ENCODE data around the gene GARIN5B.

GARIN5B gene

DNA sequence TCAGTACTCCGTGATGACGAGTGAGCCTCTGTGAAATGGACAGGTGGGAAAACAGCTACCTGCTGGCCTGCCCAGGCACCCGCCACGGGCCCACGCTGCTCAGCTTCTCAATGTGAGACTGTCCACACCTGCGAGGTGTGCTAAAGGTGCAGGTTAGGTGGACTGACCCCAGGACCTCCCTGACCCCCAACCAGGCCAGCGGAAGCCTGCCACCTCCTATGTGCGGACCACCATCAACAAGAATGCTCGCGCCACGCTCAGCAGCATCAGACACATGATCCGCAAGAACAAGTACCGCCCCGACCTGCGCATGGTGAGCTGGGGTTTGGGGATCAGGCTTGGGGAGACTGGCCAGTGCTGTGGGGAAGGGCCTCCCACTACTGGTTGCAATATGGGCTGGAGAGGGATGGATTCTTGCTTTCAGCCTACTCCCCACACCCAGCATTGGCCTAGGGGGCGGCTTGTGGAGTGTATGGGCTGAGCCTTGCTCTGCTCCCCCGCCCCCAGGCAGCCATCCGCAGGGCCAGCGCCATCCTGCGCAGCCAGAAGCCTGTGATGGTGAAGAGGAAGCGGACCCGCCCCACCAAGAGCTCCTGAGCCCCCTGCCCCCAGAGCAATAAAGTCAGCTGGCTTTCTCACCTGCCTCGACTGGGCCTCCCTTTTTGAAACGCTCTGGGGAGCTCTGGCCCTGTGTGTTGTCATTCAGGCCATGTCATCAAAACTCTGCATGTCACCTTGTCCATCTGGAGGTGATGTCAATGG is 24.9 kb upstream of the GARIN5B start:
- DNase-seq = no peak

DNA sequence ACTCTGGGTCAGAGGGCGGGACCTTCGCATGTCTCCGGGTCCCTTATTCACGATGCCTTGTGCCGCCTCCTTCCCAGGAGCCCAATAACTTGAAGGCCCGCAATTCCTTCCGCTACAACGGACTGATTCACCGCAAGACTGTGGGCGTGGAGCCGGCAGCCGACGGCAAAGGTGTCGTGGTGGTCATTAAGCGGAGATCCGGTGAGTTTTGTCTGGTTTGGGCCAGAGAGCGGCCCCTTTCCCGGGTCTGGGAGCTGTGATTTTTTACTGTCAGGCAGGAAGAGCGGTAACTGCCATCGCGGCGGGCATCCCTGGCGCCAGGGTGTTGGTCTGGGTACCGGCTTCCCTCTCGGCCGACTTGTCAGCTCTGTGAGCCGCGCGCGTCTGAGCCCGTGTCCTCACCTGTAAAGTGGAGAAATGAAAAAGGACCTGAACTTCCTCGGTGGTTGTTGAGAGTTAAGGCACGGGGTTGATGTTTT is 23.5 kb upstream of the GARIN5B start:
- no peak for DNase-seq

DNA sequence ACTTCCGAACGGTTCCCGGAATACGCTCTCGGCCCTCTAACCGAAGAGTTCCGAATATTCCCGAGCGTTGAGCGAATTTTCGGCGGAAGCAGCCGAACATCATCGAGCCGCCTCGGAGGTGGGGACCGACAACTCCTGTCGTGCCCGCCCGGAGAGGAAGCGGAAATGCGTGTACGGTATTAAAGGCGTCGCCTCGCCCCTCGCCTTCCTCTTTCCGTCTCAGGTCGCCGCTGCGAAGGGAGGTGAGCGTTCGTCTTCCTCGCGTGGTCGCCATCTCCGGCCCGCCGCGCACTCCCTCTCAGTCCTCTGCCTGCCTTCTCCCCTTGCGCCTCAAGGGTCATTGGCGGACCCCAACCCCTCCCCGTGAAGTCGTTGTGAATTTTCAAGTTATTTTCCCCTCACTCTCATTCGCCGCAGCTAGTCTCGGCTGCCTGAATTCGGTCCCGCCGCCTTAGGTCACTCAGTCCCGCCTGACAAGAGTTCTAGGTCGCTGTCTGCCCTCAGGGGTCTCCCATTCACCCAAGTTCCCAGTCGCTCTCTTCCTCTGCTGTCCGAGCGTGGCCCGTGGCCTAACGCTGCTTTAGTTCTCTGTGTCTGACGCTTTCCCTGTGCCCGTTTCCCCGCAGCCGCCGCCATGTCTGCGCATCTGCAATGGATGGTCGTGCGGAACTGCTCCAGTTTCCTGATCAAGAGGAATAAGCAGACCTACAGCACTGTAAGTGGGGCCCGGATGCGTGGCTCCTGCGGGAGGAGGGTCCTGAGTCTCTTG is 22.8 kb upstream of the GARIN5B start, which contains the start of gene RPL28:
Gene RPL28, plus strand, starts transcription at position 209 of the 769 bp plus-strand sequence. Its CDS starts 426 bp downstream, at position 635.
- DNase-seq = peak; percentile 95

DNA sequence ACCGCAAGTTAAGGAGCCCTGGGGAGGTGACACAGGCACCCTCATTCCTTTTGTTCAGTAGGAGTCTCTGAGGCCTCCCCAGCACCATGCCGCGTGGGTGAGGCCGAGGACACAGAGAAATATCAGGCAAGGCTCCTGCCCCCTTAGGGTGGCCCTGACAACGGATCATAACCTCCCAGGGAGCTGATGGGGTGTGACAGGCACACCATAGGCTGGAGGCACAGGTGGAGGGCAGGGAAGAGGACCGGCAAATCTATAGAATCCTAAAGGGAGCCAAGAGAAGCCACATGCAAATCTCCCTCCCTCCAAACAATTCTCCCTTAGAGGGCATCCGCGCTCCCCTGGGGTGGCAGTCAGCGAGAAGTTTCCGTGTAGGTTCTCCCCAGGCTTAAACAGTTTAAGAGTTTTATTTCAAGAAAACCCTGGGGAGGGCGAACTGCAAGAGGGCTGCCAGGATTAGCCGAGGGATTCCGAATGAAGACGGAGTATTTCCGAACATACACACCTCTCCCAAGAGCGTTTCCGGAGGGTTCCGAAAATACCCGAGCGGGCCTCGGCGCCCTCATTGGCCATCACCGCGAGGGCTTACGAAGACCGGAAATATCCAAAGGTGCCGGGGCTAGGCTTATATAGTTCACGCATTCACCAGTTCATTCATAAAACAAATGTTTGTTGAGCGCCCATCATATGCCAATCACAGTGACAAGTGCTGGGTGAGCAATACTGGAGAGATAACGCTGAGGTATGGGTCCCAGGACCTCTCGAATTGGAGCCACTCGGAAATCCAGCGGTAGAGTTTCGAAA is 22.1 kb upstream of the GARIN5B start:
- DNase-seq = peak; percentile 90

DNA sequence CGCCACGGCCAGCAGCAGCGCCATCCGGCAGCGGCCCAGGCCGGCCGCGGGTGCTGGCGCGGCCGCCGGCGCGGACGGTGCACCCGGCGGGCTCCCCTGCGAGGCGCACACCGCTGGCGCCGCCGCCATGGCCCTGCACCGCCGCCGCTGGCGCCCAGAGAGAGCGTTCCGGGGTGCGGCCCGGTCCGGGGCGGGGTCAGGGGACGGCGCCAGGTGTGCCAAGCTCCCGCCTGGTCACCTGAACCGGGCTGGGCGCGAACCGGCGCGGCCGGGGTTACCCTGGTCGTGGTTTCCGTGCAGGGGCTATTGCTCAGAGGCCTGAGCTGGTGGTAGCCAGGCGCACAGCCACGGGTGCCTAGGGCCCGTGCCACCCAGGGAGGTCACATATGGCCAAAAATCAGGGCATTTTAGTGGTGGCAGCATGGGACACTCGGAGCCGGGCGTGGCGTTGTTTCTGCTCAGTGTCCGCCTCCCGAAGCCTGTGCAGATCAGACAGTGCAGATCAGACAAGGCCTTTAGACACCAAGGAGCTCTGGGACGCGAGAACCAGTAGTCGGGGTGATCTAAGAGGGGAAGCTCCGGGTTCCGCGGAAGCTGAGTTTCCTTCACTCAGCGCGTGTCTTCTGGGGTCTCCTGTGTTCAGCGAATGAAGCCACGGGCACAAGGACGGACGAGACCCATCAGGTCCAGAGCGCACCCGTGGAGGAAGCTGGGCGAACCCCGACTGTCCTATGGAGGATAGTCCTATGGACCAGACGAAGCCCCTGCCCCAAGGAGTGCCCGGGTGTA is 21.3 kb upstream of the GARIN5B start, which contains the start of gene TMEM238:
Gene TMEM238, minus strand, starts transcription at position 162 of the 789 bp plus-strand sequence. Its CDS starts 33 bp downstream, at position 129.
- DNase-seq = no peak

DNA sequence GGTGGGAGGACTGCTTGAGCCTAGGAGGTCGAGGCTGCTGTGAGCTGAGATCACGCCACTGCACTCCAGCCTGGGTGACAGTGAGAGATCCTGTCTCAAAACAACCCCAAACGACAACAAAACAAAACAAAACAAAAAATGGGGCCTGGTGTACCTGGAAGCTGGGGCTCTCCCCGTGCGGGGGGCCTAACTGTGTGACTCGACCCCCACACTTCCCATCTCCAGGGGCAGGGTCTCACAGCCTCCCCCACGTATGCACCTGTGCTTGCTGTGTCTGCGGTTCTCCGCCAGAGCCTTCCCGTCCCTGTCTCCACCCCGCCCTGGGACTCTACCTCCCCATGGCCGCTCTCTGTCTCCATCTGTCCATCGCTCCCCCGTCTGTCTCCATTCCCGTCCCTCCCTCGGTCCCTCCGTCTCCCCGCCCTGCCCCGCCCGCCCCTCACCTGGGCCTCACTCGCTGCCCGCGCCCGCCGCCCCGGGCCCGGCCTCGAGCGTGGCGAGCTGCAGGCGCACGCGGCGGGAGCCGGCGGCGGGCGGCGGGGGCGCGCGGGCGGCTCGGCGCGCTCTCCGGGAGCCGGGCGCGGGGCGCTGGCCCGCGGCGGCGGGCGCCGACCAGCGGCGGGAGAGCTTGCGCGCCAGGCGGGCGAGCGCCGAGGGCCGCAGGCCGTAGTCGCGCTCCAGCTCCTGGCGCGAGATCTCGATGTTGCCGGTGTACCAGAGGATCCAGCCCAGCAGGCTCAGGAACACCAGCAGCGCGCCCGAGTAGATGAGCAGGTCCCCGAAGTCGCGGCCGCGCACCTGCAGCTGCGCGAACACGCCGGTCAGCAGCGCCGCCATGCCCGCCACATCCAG is 20.4 kb upstream of the GARIN5B start:
- peak; percentile 64 for DNase-seq

DNA sequence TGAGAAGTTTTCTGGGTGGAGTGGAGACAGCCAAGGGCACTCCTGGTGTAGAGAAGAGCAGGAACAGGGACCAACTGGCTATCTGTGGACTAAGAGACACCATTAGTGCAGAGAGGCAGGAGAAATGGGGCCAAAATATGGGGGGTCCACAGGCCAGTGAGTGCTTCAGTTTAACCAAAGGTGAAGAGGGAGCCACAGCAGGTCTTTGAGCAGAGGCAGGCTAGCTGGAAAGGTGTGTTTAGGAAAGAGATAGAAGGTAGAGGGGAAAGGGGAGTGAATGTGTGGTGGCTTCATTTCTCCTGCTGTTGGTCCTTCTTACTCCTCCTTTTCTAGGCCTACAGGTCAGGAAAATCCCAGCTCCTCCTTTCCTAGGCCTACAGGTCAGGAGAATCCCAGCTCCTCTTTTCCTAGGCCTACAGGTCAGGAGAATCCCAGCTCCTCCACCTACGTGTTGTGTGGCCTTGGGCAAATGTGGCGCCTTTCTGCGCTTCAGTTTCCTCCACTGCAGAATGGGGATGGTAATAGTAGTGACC is 19.5 kb upstream of the GARIN5B start:
- DNase-seq = no peak

DNA sequence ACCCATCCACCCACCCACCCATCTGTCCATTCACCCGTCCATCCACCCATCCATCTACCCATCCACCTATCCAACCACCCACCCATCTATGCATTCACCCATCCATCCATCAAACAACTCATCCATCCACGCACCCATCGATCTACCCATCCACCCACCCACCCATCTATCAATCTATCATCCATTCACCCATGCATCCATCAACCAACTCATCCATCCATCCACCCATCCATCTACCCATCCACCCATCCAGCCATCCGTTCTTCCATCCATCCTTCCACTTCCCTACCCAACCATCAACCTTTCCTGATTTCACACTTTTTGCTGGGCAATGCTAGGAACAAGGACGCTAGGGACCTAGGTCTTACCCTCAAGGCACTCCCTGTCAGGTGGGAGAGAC is 19.0 kb upstream of the GARIN5B start:
- DNase-seq = no peak

DNA sequence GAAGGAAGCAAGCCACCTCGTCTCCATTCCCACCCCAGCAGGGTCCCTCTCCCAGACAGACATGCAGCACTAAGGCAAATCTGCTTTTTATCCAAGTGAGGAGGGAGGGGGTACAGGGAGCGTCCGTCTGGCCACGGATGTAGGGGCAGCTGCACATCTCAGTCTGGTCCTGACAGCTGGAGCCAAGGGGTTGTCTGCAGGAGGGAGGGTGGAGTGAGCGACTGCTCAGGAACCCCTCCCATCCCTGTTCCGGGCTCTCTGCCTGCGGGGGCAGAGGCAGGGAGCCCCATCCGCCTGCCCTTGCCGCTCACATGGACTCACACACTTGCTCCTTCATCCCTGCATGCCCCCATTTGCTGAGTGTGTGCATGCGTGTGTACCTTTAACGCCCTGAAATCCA is 16.1 kb upstream of the GARIN5B start:
- DNase-seq = no peak

DNA sequence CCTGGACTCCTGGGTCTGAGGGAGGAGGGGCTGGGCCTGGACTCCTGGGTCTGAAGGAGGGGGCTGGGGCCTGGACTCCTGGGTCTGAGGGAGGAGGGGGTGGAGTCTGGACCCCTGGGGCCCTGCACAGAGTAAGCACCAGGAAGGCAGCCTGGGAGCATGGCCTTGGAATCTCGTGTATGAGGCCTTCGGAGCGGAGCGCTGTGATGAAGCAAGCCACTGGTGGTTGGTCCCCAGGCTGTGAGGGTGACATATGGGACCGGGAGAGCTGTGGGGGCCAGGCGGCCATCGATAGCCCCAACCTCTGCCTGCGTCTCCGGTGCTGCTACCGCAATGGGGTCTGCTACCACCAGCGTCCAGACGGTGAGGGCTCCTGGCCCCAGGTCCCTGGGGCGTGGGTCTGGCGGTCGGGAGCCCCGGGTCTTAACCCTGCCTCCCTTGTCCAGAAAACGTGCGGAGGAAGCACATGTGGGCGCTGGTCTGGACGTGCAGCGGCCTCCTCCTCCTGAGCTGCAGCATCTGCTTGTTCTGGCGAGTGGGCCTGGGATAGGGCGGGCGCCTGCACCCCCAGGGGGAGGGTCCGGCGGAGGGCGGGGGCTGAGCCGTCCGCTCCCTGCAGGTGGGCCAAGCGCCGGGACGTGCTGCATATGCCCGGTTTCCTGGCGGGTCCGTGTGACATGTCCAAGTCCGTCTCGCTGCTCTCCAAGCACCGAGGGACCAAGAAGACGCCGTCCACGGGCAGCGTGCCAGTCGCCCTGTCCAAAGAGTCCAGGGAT is 14.5 kb upstream of the GARIN5B start:
- no peak for DNase-seq

DNA sequence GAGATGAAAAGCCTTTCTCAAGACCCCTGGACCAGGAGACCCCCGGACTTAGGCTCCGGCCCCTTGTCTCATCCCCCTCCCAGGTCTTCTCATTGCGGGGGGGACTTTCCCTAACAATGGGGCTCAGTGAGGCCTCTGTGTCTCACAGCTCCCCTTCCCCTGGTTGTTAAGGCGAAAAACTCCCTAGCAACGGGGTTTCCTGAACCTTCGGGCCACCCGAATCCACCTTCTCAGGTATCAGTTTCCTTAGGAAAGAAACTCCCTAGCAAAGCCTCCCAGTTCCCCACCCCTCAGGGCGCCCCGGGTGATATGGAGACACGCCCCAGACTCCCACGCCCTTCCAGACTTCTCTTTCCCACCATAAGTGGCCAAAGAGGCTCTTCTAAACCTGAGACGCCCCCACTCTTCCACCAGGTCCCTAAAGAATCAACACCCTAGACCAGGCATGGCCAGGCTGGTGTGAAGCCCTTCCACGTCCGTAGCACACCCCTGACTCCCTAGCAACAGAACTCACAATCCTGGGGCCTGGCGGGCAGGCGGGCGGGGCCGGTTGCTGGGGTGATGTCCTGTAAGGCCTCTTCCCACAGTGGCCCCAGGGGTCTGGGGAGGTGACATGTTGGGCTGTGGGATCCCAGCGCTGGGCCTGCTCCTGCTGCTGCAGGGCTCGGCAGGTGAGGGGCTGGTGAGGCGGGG is 13.3 kb upstream of the GARIN5B start, which contains the start of gene TMEM190:
Gene TMEM190, plus strand, starts transcription at position 586 of the 693 bp plus-strand sequence. Its CDS starts 28 bp downstream, at position 614.
- DNase-seq = no peak

DNA sequence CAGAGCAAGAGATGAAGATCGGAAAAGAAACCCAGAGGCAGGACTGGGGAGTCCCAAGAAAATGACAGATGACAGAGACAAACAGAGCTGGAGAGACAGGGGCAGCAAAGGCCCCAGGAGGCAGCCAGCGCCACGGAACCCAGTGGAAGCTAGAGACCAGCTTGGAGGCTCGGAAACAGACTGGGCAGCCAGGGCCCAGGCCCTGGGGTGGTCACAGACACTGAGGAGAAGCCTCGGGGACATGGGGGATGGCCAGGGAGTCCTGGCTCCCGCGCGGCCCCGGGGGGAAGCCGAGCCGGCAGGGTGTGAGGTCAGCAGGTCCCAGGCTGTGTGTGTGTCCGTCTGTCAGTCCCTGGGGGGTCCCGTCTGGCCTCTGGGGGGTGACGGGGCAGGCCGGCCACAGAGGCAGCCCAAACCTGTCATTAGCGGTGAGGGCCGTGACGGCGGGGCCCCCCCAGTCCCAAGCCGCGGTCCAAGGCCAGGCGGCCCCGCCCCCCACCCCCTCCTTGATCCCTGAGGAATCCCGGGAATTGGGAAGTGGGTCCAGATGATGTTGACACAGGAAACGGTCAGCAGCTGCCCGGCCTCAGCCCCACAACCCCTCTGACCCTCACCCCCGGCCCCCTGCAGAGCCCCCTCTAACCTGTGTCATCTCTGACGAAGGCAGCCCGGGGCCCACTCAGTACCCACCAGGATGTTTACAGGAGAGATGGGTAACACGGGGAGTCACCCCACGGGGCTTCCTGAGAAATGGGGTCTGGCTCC is 11.1 kb upstream of the GARIN5B start:
- peak; percentile 45 for DNase-seq

DNA sequence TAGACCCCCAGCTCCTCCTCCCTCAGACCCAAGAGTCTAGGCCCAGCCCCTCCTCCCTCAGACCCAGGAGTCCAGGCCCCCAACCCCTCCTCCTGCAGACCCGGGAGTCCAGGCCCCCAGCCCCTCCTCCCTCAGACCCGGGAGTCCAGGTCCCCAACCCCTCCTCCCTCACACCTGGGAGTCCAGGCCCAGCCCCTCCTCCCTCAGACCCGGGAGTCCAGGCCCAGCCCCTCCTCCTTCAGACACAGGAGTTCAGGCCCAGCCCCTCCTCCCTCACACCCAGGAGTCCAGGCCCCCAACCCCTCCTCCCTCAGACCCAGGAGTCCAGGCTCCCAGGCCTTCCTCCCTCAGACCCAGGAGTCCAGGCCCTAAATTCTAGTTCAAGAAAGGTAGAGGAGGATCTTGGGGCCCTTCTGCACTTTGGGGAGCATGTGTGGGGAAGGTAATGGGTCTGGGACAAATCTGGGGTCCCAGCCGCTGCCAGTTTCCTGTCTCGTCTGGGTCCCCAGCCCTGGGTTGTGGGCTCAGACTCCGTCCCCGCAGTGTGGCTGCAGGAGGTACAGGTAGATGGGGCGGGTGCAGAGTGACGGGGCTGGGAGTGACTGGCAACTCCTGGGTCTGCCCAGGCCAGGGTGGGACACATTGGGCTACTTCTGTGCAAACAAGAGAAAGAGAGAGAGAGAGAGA is 10.4 kb upstream of the GARIN5B start:
- DNase-seq = no peak

DNA sequence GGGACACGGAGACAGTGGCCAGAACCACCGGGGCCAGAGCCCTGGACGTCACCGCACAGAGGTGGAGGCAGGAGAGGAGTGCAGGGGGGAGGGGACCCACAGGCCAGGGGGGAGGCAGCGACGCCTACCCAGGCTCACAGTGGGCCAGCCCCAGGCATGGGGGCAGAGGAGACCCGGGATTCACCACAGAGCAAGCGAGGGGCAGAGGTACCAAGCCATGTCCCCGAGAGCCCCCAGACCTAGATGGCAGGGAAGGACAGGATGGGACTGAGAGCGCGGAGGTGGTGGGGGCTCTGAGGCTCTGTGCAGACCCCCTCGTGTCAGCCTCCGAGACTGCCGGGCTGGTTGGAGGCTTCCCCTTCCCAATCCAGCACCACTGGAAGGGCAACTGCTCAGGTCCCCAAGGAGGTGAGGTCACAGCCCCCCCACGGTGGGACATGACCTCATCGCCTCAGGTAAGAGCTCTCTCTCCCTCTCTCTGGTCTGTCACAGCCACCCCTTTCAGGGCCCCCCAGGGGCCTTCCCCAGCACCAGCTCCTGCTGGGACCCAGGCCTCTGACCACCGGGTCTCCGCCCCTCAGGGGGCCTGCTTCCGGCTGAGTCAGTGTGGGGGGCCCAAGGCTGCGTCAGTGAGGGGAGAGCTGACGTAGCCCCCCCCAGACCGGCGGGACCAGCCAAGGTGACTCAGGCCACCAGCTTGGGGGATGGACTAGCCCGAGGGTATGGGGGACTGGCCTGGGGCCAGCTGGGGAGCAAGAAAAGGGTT is 9.4 kb upstream of the GARIN5B start:
- no peak for DNase-seq

DNA sequence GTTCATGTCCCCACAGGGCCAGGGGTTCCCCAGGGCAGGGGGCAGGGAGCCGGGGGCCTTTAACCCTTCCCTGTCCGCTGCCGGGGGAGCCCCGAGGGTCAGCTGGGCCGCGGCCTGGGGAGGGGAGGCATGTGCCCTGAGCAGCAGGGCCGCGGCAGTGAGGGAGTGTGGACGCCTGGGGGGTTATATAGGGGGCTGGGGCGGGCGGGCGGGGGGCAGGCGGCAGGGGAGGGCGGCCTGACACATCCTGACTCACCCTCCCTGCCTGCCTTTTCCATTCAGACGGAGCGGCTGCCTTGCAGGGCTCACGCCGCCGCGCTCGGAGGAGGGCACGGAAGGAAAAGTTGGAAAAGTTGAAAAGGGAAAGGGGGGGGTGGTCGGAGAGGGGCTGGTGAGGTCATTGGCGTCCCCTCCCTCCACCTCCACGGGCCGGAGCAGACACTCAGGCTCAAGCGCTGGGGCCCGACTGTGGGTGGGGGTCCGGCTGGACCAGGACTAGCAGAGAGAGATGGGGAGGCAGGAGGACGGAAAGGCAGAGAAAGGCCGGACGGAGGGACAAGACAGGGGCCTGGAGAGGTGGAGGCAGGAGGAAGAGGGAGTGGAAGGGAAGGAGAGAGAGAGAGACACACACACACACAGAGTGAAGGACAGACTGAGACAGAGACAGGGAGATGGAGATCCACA is 7.4 kb upstream of the GARIN5B start, which contains the start of gene IL11:
Gene IL11, minus strand, starts transcription at position 159 of the 684 bp plus-strand sequence. Its CDS starts 153 bp downstream, at position 6.
- DNase-seq = peak; percentile 61

DNA sequence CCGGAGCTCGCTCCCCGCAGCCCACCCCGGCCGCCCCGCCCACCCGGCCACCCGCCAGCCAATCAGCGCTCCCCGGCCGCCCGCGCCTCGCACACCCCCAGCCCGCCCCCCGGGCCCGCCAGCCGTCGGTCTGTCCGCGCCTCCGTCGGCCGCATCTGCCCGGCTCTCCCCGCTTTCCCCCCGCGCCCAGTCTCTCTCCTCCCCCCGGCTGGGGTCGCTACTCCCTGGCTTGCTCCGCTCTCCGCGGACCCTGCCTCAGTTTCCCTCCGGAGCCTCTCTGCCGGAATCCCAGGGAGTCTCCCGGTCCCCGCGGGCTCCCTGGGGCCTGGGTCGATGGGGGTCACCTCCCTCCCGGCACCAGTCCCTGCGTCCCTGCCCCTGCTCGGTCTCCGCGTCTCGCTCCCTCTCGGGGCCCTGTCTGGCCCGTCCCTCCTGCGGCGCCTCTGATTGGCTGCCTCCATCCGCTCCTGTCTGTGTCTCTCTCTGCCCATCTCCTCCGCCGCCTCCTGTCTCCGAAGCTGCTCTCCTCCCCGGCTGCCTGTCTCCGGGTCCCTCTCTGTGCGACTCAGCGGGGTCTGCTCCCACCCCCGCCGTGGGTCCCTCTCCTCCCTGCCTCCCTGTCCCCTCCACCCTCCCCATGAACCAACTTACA is 6.7 kb upstream of the GARIN5B start:
- peak; percentile 76 for DNase-seq
